ENCODE data around the gene ANKRD11. TPM values are rescaled to one million over a fixed set of nuclear protein-coding genes. Genes with fewer than 3 reads are reported as not detected.
A peak's percentile ranks its signal among the peaks of the same experiment; 100 is the strongest.
"Not testable (repeated sequence)": the region's sequence is repeated elsewhere in the genome, so short reads cannot be mapped to it uniquely, and the experiment has no call there.

ANKRD11 gene
- total RNA-seq, 2 experiments from 2014 or later = 174 to 177 TPM

- CTCF ChIA-PET = interaction anchor here (0.6 kb wide), 1 partner anchor 59 kb away, joined by 3 read pairs; no protein-coding TSS in a partner anchor
- Mint-ChIP-seq H3K9me3 (no peaks in the 10 kb centered on the region), H3K27me3 (ENCODE audit: low read depth) (no peaks in the 10 kb centered on the region), H3K4me1 (ENCODE audit: low read depth) (peaks cover 73% of the 10 kb centered on the region), H3K4me3 (no peak overlapping the region), H3K27ac (no peak overlapping the region), H3K36me3 (ENCODE audit: low read depth) (peaks cover 2% of the 10 kb centered on the region)
- no peak for DNase-seq
- intact Hi-C loops (cut with micrococcal nuclease) = no loop called here
These were observed 152.4 kb downstream of the ANKRD11 start for GRCh38 chr16:89337965-89338364.

- Mint-ChIP-seq H3K4me3 (no peak overlapping the region), H3K27ac (no peak overlapping the region), H3K4me1 (ENCODE audit: low read depth) (peaks cover 82% of the 10 kb centered on the region), H3K27me3 (ENCODE audit: low read depth) (no peaks in the 10 kb centered on the region), H3K9me3 (no peaks in the 10 kb centered on the region), H3K36me3 (ENCODE audit: low read depth) (peaks cover 2% of the 10 kb centered on the region)
- CTCF ChIA-PET = interaction anchor here (0.6 to 1.2 kb wide), 3 partner anchors 14 to 313 kb away, joined by 3 to 4 read pairs (median 3); no protein-coding TSS in a partner anchor
- intact Hi-C loops (cut with micrococcal nuclease) = no loop called here
- DNase-seq = no peak
These were observed 154.4 kb downstream of the ANKRD11 start for GRCh38 chr16:89335803-89336485.

- Mint-ChIP-seq H3K4me3 (no peak overlapping the region), H3K36me3 (ENCODE audit: low read depth) (peaks cover 2% of the 10 kb centered on the region), H3K4me1 (ENCODE audit: low read depth) (peaks cover 82% of the 10 kb centered on the region), H3K27ac (peak overlapping the region; percentile 22), H3K27me3 (ENCODE audit: low read depth) (no peaks in the 10 kb centered on the region), H3K9me3 (no peaks in the 10 kb centered on the region)
- intact Hi-C loops (cut with micrococcal nuclease) = loop anchor here (5.0 kb wide), 1 partner anchor 67 kb away; no protein-coding TSS in a partner anchor
- no peak for DNase-seq
- CTCF ChIA-PET = interaction anchor here (0.6 to 1.2 kb wide), 3 partner anchors 15 to 313 kb away, joined by 3 to 4 read pairs (median 3); no protein-coding TSS in a partner anchor
These were observed 155.2 kb downstream of the ANKRD11 start for GRCh38 chr16:89334988-89335802.

- intact Hi-C loops (cut with micrococcal nuclease) = loop anchor here (5.0 kb wide), 1 partner anchor 68 kb away; no protein-coding TSS in a partner anchor
- CTCF ChIA-PET = interaction anchor here (0.6 to 0.9 kb wide), 4 partner anchors 9 to 519 kb away, joined by 3 to 4 read pairs (median 3); no protein-coding TSS in a partner anchor
- DNase-seq = no peak
- Mint-ChIP-seq H3K36me3 (ENCODE audit: low read depth) (peaks cover 2% of the 10 kb centered on the region), H3K4me1 (ENCODE audit: low read depth) (peaks cover 80% of the 10 kb centered on the region), H3K27me3 (ENCODE audit: low read depth) (no peaks in the 10 kb centered on the region), H3K27ac (peak overlapping the region; percentile 22), H3K4me3 (no peak overlapping the region), H3K9me3 (no peaks in the 10 kb centered on the region)
These were observed 155.9 kb downstream of the ANKRD11 start for GRCh38 chr16:89334461-89334860.

- H3K27me3 Mint-ChIP-seq (ENCODE audit: low read depth) = no peaks in the 10 kb centered on the region
- DNase-seq = no peak
- peak overlapping the region; percentile 9 for H3K27ac Mint-ChIP-seq
- intact Hi-C loops (cut with micrococcal nuclease) = loop anchor here (5.0 kb wide), 1 partner anchor 68 kb away; no protein-coding TSS in a partner anchor
- H3K36me3 Mint-ChIP-seq (ENCODE audit: low read depth) = peaks cover 2% of the 10 kb centered on the region
- no peak overlapping the region for H3K4me3 Mint-ChIP-seq
- H3K4me1 Mint-ChIP-seq (ENCODE audit: low read depth) = peaks cover 81% of the 10 kb centered on the region
- CTCF ChIA-PET = interaction anchor here (0.6 to 0.9 kb wide), 4 partner anchors 9 to 519 kb away, joined by 3 to 4 read pairs (median 3); no protein-coding TSS in a partner anchor
- H3K9me3 Mint-ChIP-seq = no peaks in the 10 kb centered on the region
These were observed 156.3 kb downstream of the ANKRD11 start for GRCh38 chr16:89334050-89334449.

- Mint-ChIP-seq H3K4me1 (ENCODE audit: low read depth) (peaks cover 78% of the 10 kb centered on the region), H3K27ac (peak overlapping the region; percentile 31)
- DNase-seq = peak; percentile 59
- not testable (repeated sequence) for H3K27me3 Mint-ChIP-seq (ENCODE audit: low read depth); H3K4me3 Mint-ChIP-seq; H3K36me3 Mint-ChIP-seq (ENCODE audit: low read depth); H3K9me3 Mint-ChIP-seq
- intact Hi-C loops (cut with micrococcal nuclease) = loop anchor here (2.0 to 5.0 kb wide), 2 partner anchors 69 to 223 kb away; no protein-coding TSS in a partner anchor
- CTCF ChIA-PET = interaction anchor here (0.7 to 1.2 kb wide), 3 partner anchors 11 to 61 kb away, joined by 3 to 4 read pairs (median 4); no protein-coding TSS in a partner anchor
These were observed 156.9 kb downstream of the ANKRD11 start for GRCh38 chr16:89333401-89334001.

GRCh38 chr16:89332902-89333245 is 157.5 kb downstream of the ANKRD11 start:
- intact Hi-C loops (cut with micrococcal nuclease) = loop anchor here (2.0 to 5.0 kb wide), 2 partner anchors 69 to 224 kb away; no protein-coding TSS in a partner anchor
- no peak for DNase-seq
- Mint-ChIP-seq H3K9me3 (no peaks in the 10 kb centered on the region), H3K27me3 (ENCODE audit: low read depth) (no peaks in the 10 kb centered on the region), H3K27ac (no peak overlapping the region), H3K4me3 (no peak overlapping the region), H3K4me1 (ENCODE audit: low read depth) (peaks cover 82% of the 10 kb centered on the region), H3K36me3 (ENCODE audit: low read depth) (peaks cover 2% of the 10 kb centered on the region)
- CTCF ChIA-PET = interaction anchor here (0.6 to 1.2 kb wide), 2 partner anchors 10 to 367 kb away, joined by 3 to 4 read pairs; no protein-coding TSS in a partner anchor

- Mint-ChIP-seq H3K9me3 (no peaks in the 10 kb centered on the region), H3K4me1 (ENCODE audit: low read depth) (peaks cover 83% of the 10 kb centered on the region), H3K27me3 (ENCODE audit: low read depth) (no peaks in the 10 kb centered on the region), H3K27ac (peak overlapping the region; percentile 2), H3K36me3 (ENCODE audit: low read depth) (peaks cover 2% of the 10 kb centered on the region), H3K4me3 (no peak overlapping the region)
- CTCF ChIA-PET = interaction anchor here (0.6 to 1.2 kb wide), 3 partner anchors 10 to 368 kb away, joined by 3 to 4 read pairs (median 3); no protein-coding TSS in a partner anchor
- DNase-seq = no peak
- intact Hi-C loops (cut with micrococcal nuclease) = loop anchor here (2.0 to 5.0 kb wide), 2 partner anchors 70 to 224 kb away; no protein-coding TSS in a partner anchor
These were observed 158.0 kb downstream of the ANKRD11 start for GRCh38 chr16:89332243-89332901.

GRCh38 chr16:89331371-89332109 is 158.8 kb downstream of the ANKRD11 start:
- CTCF ChIA-PET = interaction anchor here (0.7 kb wide), 1 partner anchor 221 kb away, joined by 3 read pairs; no protein-coding TSS in a partner anchor
- H3K27me3 Mint-ChIP-seq (ENCODE audit: low read depth) = no peaks in the 10 kb centered on the region
- intact Hi-C loops (cut with micrococcal nuclease) = loop anchor here (2.0 to 5.0 kb wide), 2 partner anchors 71 to 225 kb away; no protein-coding TSS in a partner anchor
- peak overlapping the region; percentile 56 for H3K27ac Mint-ChIP-seq
- peaks cover 86% of the 10 kb centered on the region for H3K4me1 Mint-ChIP-seq (ENCODE audit: low read depth)
- H3K9me3 Mint-ChIP-seq = no peaks in the 10 kb centered on the region
- DNase-seq = no peak
- H3K36me3 Mint-ChIP-seq (ENCODE audit: low read depth) = peaks cover 1% of the 10 kb centered on the region
- no peak overlapping the region for H3K4me3 Mint-ChIP-seq

GRCh38 chr16:89330177-89330856 is 160.0 kb downstream of the ANKRD11 start:
- H3K9me3 Mint-ChIP-seq = no peaks in the 10 kb centered on the region
- no peaks in the 10 kb centered on the region for H3K27me3 Mint-ChIP-seq (ENCODE audit: low read depth)
- no peak overlapping the region for H3K27ac Mint-ChIP-seq
- peaks cover 1% of the 10 kb centered on the region for H3K36me3 Mint-ChIP-seq (ENCODE audit: low read depth)
- peak overlapping the region; percentile 26 for H3K4me3 Mint-ChIP-seq
- intact Hi-C loops (cut with micrococcal nuclease) = loop anchor here (5.0 kb wide), 1 partner anchor 72 kb away; no protein-coding TSS in a partner anchor
- peaks cover 88% of the 10 kb centered on the region for H3K4me1 Mint-ChIP-seq (ENCODE audit: low read depth)
- CTCF ChIA-PET = interaction anchor here (1.1 kb wide), 1 partner anchor 42 kb away, joined by 3 read pairs; no protein-coding TSS in a partner anchor
- peak; percentile 38 for DNase-seq
